ENCODE results near the gene MAPK10. TPM values are rescaled to one million over a fixed set of nuclear protein-coding genes. Genes with fewer than 3 reads are reported as not detected.
A peak's percentile ranks its signal among the peaks of the same experiment; 100 is the strongest.

MAPK10 gene
- total RNA-seq, 1 donor from 2014 or later: 92.6 TPM

- Mint-ChIP-seq H3K27ac (ENCODE audit: unreplicated experiment) (no peak overlapping the region), H3K27me3 (ENCODE audit: unreplicated experiment) (no peaks in the 10 kb centered on the region), H3K36me3 (ENCODE audit: unreplicated experiment) (no peaks in the 10 kb centered on the region), H3K4me3 (ENCODE audit: unreplicated experiment) (no peak overlapping the region), H3K4me1 (ENCODE audit: low read depth, unreplicated experiment) (no peaks in the 10 kb centered on the region), H3K9me3 (ENCODE audit: unreplicated experiment) (no peaks in the 10 kb centered on the region)
- TF ChIP-seq CTCF (IDR thresholded peaks at IDR 0.05; ENCODE audit: partially characterized antibody, unreplicated experiment): no peak
- DNase-seq: no peak
Observed at GRCh38 chr4:85986266-85986665, 373.6 kb downstream of the MAPK10 start.

- no peaks in the 10 kb centered on the region for H3K27me3 Mint-ChIP-seq (ENCODE audit: unreplicated experiment)
- no peak overlapping the region for H3K27ac Mint-ChIP-seq (ENCODE audit: unreplicated experiment)
- H3K36me3 Mint-ChIP-seq (ENCODE audit: unreplicated experiment): no peaks in the 10 kb centered on the region
- DNase-seq: no peak
- no peaks in the 10 kb centered on the region for H3K4me1 Mint-ChIP-seq (ENCODE audit: low read depth, unreplicated experiment)
- TF ChIP-seq CTCF (IDR thresholded peaks at IDR 0.05; ENCODE audit: partially characterized antibody, unreplicated experiment): no peak
- no peaks in the 10 kb centered on the region for H3K9me3 Mint-ChIP-seq (ENCODE audit: unreplicated experiment)
- no peak overlapping the region for H3K4me3 Mint-ChIP-seq (ENCODE audit: unreplicated experiment)
Observed at GRCh38 chr4:85979276-85979675, 380.6 kb downstream of the MAPK10 start.

GRCh38 chr4:85970535-85970934, 389.3 kb downstream of the MAPK10 start:
- TF ChIP-seq CTCF (IDR thresholded peaks at IDR 0.05; ENCODE audit: partially characterized antibody, unreplicated experiment): no peak
- H3K4me3 Mint-ChIP-seq (ENCODE audit: unreplicated experiment): no peak overlapping the region
- DNase-seq: no peak
- H3K27ac Mint-ChIP-seq (ENCODE audit: unreplicated experiment): no peak overlapping the region
- H3K4me1 Mint-ChIP-seq (ENCODE audit: low read depth, unreplicated experiment): no peaks in the 10 kb centered on the region
- no peaks in the 10 kb centered on the region for H3K36me3 Mint-ChIP-seq (ENCODE audit: unreplicated experiment)
- no peaks in the 10 kb centered on the region for H3K27me3 Mint-ChIP-seq (ENCODE audit: unreplicated experiment)
- H3K9me3 Mint-ChIP-seq (ENCODE audit: unreplicated experiment): no peaks in the 10 kb centered on the region

- peak; percentile 67 for TF ChIP-seq CTCF (IDR thresholded peaks at IDR 0.05; ENCODE audit: partially characterized antibody, unreplicated experiment)
- Mint-ChIP-seq H3K9me3 (ENCODE audit: unreplicated experiment) (no peaks in the 10 kb centered on the region), H3K36me3 (ENCODE audit: unreplicated experiment) (peaks cover 5% of the 10 kb centered on the region), H3K27me3 (ENCODE audit: unreplicated experiment) (no peaks in the 10 kb centered on the region), H3K4me1 (ENCODE audit: low read depth, unreplicated experiment) (no peaks in the 10 kb centered on the region), H3K4me3 (ENCODE audit: unreplicated experiment) (no peak overlapping the region), H3K27ac (ENCODE audit: unreplicated experiment) (no peak overlapping the region)
- DNase-seq: no peak
Observed at GRCh38 chr4:85968945-85969819, 390.7 kb downstream of the MAPK10 start.

GRCh38 chr4:85967872-85968271, 392.0 kb downstream of the MAPK10 start:
- Mint-ChIP-seq H3K27me3 (ENCODE audit: unreplicated experiment) (no peaks in the 10 kb centered on the region), H3K4me3 (ENCODE audit: unreplicated experiment) (no peak overlapping the region), H3K36me3 (ENCODE audit: unreplicated experiment) (peaks cover 5% of the 10 kb centered on the region), H3K27ac (ENCODE audit: unreplicated experiment) (no peak overlapping the region), H3K4me1 (ENCODE audit: low read depth, unreplicated experiment) (no peaks in the 10 kb centered on the region), H3K9me3 (ENCODE audit: unreplicated experiment) (no peaks in the 10 kb centered on the region)
- no peak for DNase-seq
- no peak for TF ChIP-seq CTCF (IDR thresholded peaks at IDR 0.05; ENCODE audit: partially characterized antibody, unreplicated experiment)

Measured in glutamatergic neuron (in vitro differentiated cells).